Testis (tissue), 3 donors: ENCODE measurements around the gene GTPBP6. TPM values are rescaled to one million over a fixed set of nuclear protein-coding genes. Genes with fewer than 3 reads are reported as not detected.
A peak's percentile ranks its signal among the peaks of the same experiment; 100 is the strongest.

ENCODE experiments used
- DNase-seq: peaks from one replicate; pipeline ENCODE4 v3.0.0-alpha.2; 2019
- H3K27ac ChIP-seq, 2 donors: fragments of 200-600 bp; sonication (generic); one replicate each; pipeline ENCODE4 v1.5.1; 2019
- H3K27me3 ChIP-seq: fragments of 200-600 bp; sonication (generic); one replicate; pipeline ENCODE4 v1.5.1; 2019
- H3K36me3 ChIP-seq: fragments of 200-600 bp; sonication (generic); one replicate; pipeline ENCODE4 v1.5.1; 2017; ENCODE audit warnings: low read depth; ENCODE audit errors: missing control alignments
- H3K4me1 ChIP-seq: fragments of 200-600 bp; sonication (generic); one replicate; pipeline ENCODE4 v1.5.1; 2019
- H3K4me3 ChIP-seq, 2 donors: fragments of 200-600 bp; sonication (generic); one replicate each; pipeline ENCODE4 v1.5.1; 2017 to 2019
- H3K9me3 ChIP-seq: fragments of 200-600 bp; sonication (generic); one replicate; pipeline ENCODE4 v1.5.1; 2017
- POLR2A ChIP-seq: fragments of 450-650 bp; IDR thresholded peaks from one replicate; pipeline ENCODE4 v1.6.1; 2017; ENCODE audit warnings: antibody characterized with exemption, mild to moderate bottlenecking, moderate library complexity
- WGBS, 2 donors: methylation state at CpG; one replicate each; pipeline ENCODE4 v1.1.5; 2018; 5-methylcytosine and 5-hydroxymethylcytosine counted together
- intact Hi-C: fragments of 100-400 bp; cut with DNase I; formaldehyde crosslinking; loops from one replicate; pipeline ENCODE4 v1.15.1; 2023; ENCODE audit warnings: low total_unique reads
- polyA plus RNA-seq: library from polyadenylated mRNA; stranded (reverse); fragments of 350-450 nt; fragmentation: Illumina TruSeq; extraction: RNeasy Lipid Tissue Mini Kit (QIAGEN cat#74804); gene quantifications from one replicate; pipeline ENCODE4 v1.2.3, GENCODE V29; 2014; ENCODE audit warnings: low read depth, low replicate concordance; ENCODE audit not compliant: insufficient read depth
- total RNA-seq, 2 donors: library from RNA; depleted of rRNA; stranded (reverse); fragments of >200 nt; gene quantifications; one replicate each; pipeline ENCODE4 v1.2.3, GENCODE V29; 2016
- TF ChIP-seq, protein P1 (sequence below), 3 experiments: fragments of 450-650 bp in 2 of 3; fragments of 200-600 bp in 1 of 3; sonication (generic) in 1 of 3; IDR thresholded peaks; one replicate each; pipeline ENCODE4 v1.5.1; 2016 to 2019; ENCODE audit warnings: antibody characterized with exemption in 3 of 3, mild to moderate bottlenecking in 2 of 3, moderate library complexity in 1 of 3

The GTPBP6 gene
- total and polyA plus RNA-seq, 3 donors from 2014 or later: 38.0 to 74.3 (median 43.8) TPM

DNA sequence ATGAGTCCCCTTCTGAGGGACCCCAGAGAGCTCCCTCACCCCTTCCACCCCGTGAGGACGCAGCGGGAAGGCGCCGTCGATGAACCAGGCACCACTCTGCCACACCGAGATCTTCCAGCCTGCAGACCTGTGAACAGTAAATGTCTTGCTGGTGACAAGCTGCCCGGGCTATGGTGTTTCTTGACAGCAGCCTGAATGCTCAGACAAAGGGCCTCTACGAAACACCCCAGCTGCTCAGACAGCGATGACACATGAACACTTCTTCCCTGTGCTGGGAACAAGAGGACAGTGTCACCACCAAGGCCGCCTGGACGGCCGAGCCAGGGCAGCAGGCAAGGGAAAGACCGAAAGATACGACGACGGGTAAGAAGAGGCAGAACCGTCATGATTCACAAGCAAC lies 30.6 kb upstream of the GTPBP6 start:
- Histone ChIP-seq H3K4me3 (no peak overlapping the region), H3K27ac (peak overlapping the region in 1 of 2 donors; percentile 57), H3K27me3 (no peaks in the 10 kb centered on the region), H3K9me3 (no peaks in the 10 kb centered on the region), H3K4me1 (peaks cover 6% of the 10 kb centered on the region), H3K36me3 (no peaks in the 10 kb centered on the region)
- WGBS, 2 donors: 94 to 96% methylated on average over 9 to 18 of the region's 18 CpGs
- no peak for DNase-seq
- TF ChIP-seq, protein P1, sequence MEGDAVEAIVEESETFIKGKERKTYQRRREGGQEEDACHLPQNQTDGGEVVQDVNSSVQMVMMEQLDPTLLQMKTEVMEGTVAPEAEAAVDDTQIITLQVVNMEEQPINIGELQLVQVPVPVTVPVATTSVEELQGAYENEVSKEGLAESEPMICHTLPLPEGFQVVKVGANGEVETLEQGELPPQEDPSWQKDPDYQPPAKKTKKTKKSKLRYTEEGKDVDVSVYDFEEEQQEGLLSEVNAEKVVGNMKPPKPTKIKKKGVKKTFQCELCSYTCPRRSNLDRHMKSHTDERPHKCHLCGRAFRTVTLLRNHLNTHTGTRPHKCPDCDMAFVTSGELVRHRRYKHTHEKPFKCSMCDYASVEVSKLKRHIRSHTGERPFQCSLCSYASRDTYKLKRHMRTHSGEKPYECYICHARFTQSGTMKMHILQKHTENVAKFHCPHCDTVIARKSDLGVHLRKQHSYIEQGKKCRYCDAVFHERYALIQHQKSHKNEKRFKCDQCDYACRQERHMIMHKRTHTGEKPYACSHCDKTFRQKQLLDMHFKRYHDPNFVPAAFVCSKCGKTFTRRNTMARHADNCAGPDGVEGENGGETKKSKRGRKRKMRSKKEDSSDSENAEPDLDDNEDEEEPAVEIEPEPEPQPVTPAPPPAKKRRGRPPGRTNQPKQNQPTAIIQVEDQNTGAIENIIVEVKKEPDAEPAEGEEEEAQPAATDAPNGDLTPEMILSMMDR (IDR thresholded peaks at IDR 0.05): no peak
- no peak for TF ChIP-seq POLR2A
- intact Hi-C loops: no loop called here

- Histone ChIP-seq H3K36me3 (no peaks in the 10 kb centered on the region), H3K9me3 (no peaks in the 10 kb centered on the region), H3K27ac (peak overlapping the region in 1 of 2 donors; percentile 57), H3K4me1 (peaks cover 6% of the 10 kb centered on the region), H3K27me3 (no peaks in the 10 kb centered on the region), H3K4me3 (no peak overlapping the region)
- TF ChIP-seq POLR2A: no peak
- TF ChIP-seq, protein P1 (IDR thresholded peaks at IDR 0.05): no peak
- intact Hi-C loops: no loop called here
- DNase-seq: no peak
- WGBS, 2 donors: 57 to 61% methylated on average over 11 of the region's 11 CpGs
Measured at GRCh38 chrX:348461-349117, 30.0 kb upstream of the GTPBP6 start.

DNA sequence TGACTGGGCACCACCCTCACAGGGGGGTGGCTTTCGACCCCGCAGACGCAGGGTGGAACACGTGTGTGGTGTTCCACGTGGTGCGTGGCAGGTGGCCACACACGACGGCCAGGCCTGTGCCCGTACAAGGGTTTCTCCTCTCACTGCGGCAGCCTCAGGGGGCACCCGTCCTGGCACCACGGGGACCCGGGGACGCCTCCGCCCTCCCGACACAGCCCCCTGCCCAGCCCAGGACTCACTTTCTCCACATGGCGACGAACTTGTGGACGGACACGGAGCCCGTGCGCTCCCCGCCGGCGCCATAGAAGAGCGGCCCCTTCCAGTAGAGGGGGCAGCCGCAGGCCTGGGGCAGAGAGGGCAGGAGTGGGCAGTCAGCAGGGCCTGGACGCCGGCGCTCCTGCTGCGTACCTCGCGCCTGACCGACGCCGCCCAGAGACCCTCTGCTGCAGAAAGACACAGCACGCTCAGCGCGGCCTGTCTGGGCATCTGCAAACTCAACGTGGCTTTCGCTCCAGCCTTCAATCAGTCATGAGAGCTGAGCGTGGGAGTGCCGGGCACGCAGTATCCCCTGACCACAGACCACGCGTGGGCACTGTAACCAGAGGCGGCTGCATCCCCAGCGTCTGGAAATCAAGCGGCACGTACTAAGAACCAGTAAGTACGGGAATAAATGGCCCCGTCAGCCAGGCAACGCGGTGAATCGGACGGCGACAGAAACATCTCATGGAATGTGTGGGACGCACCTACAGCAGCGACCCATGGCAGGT lies 28.9 kb upstream of the GTPBP6 start:
- Histone ChIP-seq H3K9me3 (no peaks in the 10 kb centered on the region), H3K36me3 (no peaks in the 10 kb centered on the region), H3K4me3 (no peak overlapping the region), H3K4me1 (peaks cover 6% of the 10 kb centered on the region), H3K27me3 (no peaks in the 10 kb centered on the region), H3K27ac (no peak overlapping the region)
- TF ChIP-seq, protein P1 (IDR thresholded peaks at IDR 0.05): no peak
- no peak for TF ChIP-seq POLR2A
- DNase-seq: no peak
- 94 to 95% methylated on average over 21 to 59 of the region's 59 CpGs for WGBS, 2 donors
- intact Hi-C loops: no loop called here

GRCh38 chrX:346034-346813 lies 27.6 kb upstream of the GTPBP6 start:
- Histone ChIP-seq H3K4me3 (peak overlapping the region in 1 of 2 donors; percentile 13), H3K27ac (no peak overlapping the region), H3K4me1 (peaks cover 6% of the 10 kb centered on the region), H3K36me3 (no peaks in the 10 kb centered on the region), H3K27me3 (no peaks in the 10 kb centered on the region), H3K9me3 (no peaks in the 10 kb centered on the region)
- 72 to 75% methylated on average over 14 to 75 of the region's 75 CpGs for WGBS, 2 donors
- DNase-seq: no peak
- intact Hi-C loops: no loop called here
- TF ChIP-seq, protein P1 (IDR thresholded peaks at IDR 0.05): no peak
- no peak for TF ChIP-seq POLR2A
